Measurements from ENCODE around the gene SLC36A2. TPM values are rescaled to one million over a fixed set of nuclear protein-coding genes. Genes with fewer than 3 reads are reported as not detected.
"Not testable (repeated sequence)": the region's sequence is repeated elsewhere in the genome, so short reads cannot be mapped to it uniquely, and the experiment has no call there.

SLC36A2 gene
- polyA plus RNA-seq, 3 donors: 0.10 to 0.22 (median 0.15) TPM

- H3K27ac ChIP-seq (ENCODE audit: low read depth, low read length): no peak overlapping the region
- 81 to 87% (median 87%) methylated on average over 4 of the region's 4 CpGs for WGBS, 3 donors
Measured at GRCh38 chr5:151338734-151339133, 8.6 kb downstream of the SLC36A2 start.

GRCh38 chr5:151332857-151333256 is 14.5 kb downstream of the SLC36A2 start:
- 63 to 83% (median 71%) methylated on average over 2 of the region's 2 CpGs for WGBS, 3 donors
- no peak overlapping the region for H3K27ac ChIP-seq (ENCODE audit: low read depth, low read length)

- 62 to 74% (median 70%) methylated on average over 4 of the region's 4 CpGs for WGBS, 3 donors
- no peak overlapping the region for H3K27ac ChIP-seq (ENCODE audit: low read depth, low read length)
Measured at GRCh38 chr5:151328734-151329133, 18.6 kb downstream of the SLC36A2 start.

GRCh38 chr5:151327585-151327984 is 19.8 kb downstream of the SLC36A2 start:
- 45 to 79% (median 69%) methylated on average over 2 of the region's 2 CpGs for WGBS, 3 donors

GRCh38 chr5:151326266-151326665 is 21.1 kb downstream of the SLC36A2 start:
- H3K27ac ChIP-seq (ENCODE audit: low read depth, low read length): no peak overlapping the region
- 88 to 94% (median 89%) methylated on average over 3 of the region's 3 CpGs for WGBS, 3 donors

More at GRCh38 chr5:151327585-151327984, 19.8 kb downstream of the SLC36A2 start:
- no peak overlapping the region for H3K27ac ChIP-seq (ENCODE audit: low read depth, low read length)

- 87 to 95% (median 90%) methylated on average over 4 of the region's 4 CpGs for WGBS, 3 donors
- H3K27ac ChIP-seq (ENCODE audit: low read depth, low read length): no peak overlapping the region
Measured at GRCh38 chr5:151320481-151320880, 26.9 kb downstream of the SLC36A2 start.

- WGBS, 3 donors: 40 to 68% (median 57%) methylated on average over 2 of the region's 2 CpGs
- no peak overlapping the region for H3K27ac ChIP-seq (ENCODE audit: low read depth, low read length)
Measured at GRCh38 chr5:151318850-151319732, 28.3 kb downstream of the SLC36A2 start.

GRCh38 chr5:151317871-151318270 is 29.5 kb downstream of the SLC36A2 start:
- 62 to 73% (median 68%) methylated on average over 2 of the region's 2 CpGs for WGBS, 3 donors
- no peak overlapping the region for H3K27ac ChIP-seq (ENCODE audit: low read depth, low read length)

GRCh38 chr5:151315998-151316597 is 31.3 kb downstream of the SLC36A2 start:
- 46 to 54% (median 51%) methylated on average over 8 of the region's 8 CpGs for WGBS, 3 donors
- no peak overlapping the region for H3K27ac ChIP-seq (ENCODE audit: low read depth, low read length)

- 44 to 55% (median 48%) methylated on average over 2 of the region's 2 CpGs for whole genome bisulfite sequencing, 3 donors
- no peak overlapping the region for H3K27ac ChIP-seq (ENCODE audit: low read depth, low read length)
Measured at GRCh38 chr5:151313357-151313756, 34.0 kb downstream of the SLC36A2 start.

- no peak overlapping the region for H3K27ac ChIP-seq (ENCODE audit: low read depth, low read length)
- 68 to 81% (median 80%) methylated on average over 5 of the region's 5 CpGs for WGBS, 3 donors
Measured at GRCh38 chr5:151312756-151313324, 34.5 kb downstream of the SLC36A2 start.

- no peak overlapping the region for H3K27ac ChIP-seq (ENCODE audit: low read depth, low read length)
Measured at GRCh38 chr5:151310932-151311331, 36.4 kb downstream of the SLC36A2 start.

- WGBS, 3 donors: 88 to 94% (median 90%) methylated on average over 15 of the region's 15 CpGs
- not testable (repeated sequence) for H3K27ac ChIP-seq (ENCODE audit: low read depth, low read length)
Measured at GRCh38 chr5:151309821-151310220, 37.5 kb downstream of the SLC36A2 start.

GRCh38 chr5:151309266-151309665 is 38.1 kb downstream of the SLC36A2 start:
- WGBS, 3 donors: 98% methylated on average over 20 to 27 of the region's 27 CpGs

GRCh38 chr5:151303666-151304065 is 43.7 kb downstream of the SLC36A2 start, which contains the start of gene SLC36A3:
Gene SLC36A3, minus strand, starts transcription at chr5:151303766. Its CDS starts 412 bp downstream, at chr5:151303354.
- 66 to 87% (median 86%) methylated on average over 2 of the region's 2 CpGs for WGBS, 3 donors
- no peak within 1 kb of the TSS for H3K27ac ChIP-seq (ENCODE audit: low read depth, low read length)

More at GRCh38 chr5:151309266-151309665, 38.1 kb downstream of the SLC36A2 start:
- not testable (repeated sequence) for H3K27ac ChIP-seq (ENCODE audit: low read depth, low read length)

GRCh38 chr5:151298063-151298855 is 49.1 kb downstream of the SLC36A2 start:
- 28 to 85% (median 59%) methylated on average over 6 of the region's 6 CpGs for WGBS, 3 donors

GRCh38 chr5:151296974-151297373 is 50.4 kb downstream of the SLC36A2 start:
- no peak overlapping the region for H3K27ac ChIP-seq (ENCODE audit: low read depth, low read length)
- WGBS, 3 donors: 58 to 82% (median 76%) methylated on average over 2 of the region's 2 CpGs

More at GRCh38 chr5:151298063-151298855, 49.1 kb downstream of the SLC36A2 start:
- no peak overlapping the region for H3K27ac ChIP-seq (ENCODE audit: low read depth, low read length)

GRCh38 chr5:151296478-151296830 is 50.9 kb downstream of the SLC36A2 start:
- H3K27ac ChIP-seq (ENCODE audit: low read depth, low read length): no peak overlapping the region
- WGBS, 3 donors: 50 to 86% (median 85%) methylated on average over 1 of the region's 1 CpG

Data from adipose tissue (tissue), 3 donors.